ENCODE measurements around the gene LRRC3C. TPM values are rescaled to one million over a fixed set of nuclear protein-coding genes. Genes with fewer than 3 reads are reported as not detected.

The LRRC3C gene
- total RNA-seq, 1 donor from 2014 or later: not detected

DNA sequence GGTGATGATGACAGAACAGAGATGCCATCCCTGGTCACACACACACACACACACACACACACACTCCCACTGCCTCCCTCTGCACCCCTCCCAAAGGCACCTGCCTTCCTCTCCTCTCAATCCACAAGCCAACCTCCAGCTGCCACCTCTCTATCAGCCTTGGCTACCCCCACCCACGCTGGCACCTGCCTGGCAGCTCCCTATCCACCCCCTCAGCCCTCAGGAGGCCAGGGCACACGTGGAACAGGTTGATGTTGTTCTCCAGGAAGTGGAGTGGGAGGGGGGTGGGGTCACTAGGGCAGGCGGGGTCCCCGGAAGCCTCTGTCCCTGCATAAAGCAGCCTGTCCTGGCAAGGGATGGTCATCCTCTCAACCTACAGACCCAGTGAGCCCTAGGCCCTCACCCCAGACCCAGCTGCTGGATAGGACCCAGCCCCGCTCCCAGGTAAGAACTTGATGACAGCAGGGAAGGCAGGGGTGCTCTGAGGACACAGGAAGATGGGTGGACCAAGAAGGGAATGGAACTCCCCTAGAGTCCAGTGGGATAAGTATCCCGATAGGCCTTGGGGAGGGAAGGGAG lies 35.2 kb downstream of the LRRC3C start, which contains the start of gene GSDMA:
Gene GSDMA, plus strand, starts transcription at position 363 of the 579 bp plus-strand sequence. CDS start 2,684 bp downstream, outside the sequence.
- Mint-ChIP-seq H3K9me3 (ENCODE audit: unreplicated experiment) (peaks cover 10% of the 10 kb centered on the region), H3K4me1 (ENCODE audit: low read depth, unreplicated experiment) (peaks cover 2% of the 10 kb centered on the region), H3K27ac (ENCODE audit: unreplicated experiment) (no peak within 1 kb of the TSS), H3K27me3 (ENCODE audit: unreplicated experiment) (peaks cover 2% of the 10 kb centered on the region), H3K4me3 (ENCODE audit: unreplicated experiment) (no peak within 1 kb of the TSS), H3K36me3 (ENCODE audit: unreplicated experiment) (no peaks in the 10 kb centered on the region)
- DNase-seq: no peak
- TF ChIP-seq, protein P1, sequence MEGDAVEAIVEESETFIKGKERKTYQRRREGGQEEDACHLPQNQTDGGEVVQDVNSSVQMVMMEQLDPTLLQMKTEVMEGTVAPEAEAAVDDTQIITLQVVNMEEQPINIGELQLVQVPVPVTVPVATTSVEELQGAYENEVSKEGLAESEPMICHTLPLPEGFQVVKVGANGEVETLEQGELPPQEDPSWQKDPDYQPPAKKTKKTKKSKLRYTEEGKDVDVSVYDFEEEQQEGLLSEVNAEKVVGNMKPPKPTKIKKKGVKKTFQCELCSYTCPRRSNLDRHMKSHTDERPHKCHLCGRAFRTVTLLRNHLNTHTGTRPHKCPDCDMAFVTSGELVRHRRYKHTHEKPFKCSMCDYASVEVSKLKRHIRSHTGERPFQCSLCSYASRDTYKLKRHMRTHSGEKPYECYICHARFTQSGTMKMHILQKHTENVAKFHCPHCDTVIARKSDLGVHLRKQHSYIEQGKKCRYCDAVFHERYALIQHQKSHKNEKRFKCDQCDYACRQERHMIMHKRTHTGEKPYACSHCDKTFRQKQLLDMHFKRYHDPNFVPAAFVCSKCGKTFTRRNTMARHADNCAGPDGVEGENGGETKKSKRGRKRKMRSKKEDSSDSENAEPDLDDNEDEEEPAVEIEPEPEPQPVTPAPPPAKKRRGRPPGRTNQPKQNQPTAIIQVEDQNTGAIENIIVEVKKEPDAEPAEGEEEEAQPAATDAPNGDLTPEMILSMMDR (IDR thresholded peaks at IDR 0.05; ENCODE audit: partially characterized antibody, unreplicated experiment): no peak

DNA sequence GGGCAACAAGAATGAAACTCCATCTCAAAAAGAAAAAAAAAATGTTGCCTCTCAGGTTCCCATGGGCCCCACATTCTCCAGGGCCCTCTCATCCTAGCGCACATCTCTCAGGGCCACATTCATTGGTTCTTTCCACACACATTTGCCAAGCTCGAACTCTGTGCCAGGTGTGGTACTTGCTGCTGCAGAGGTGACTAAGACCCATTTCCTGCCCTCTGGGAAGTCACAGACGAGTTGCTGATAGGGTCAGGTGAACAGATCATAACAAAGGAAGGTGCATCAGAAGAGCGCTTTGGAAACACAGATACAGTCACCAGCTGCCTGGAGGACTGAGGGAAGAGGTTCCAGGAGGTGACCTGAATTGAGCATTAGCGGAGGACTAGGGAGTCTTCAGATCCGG lies 36.3 kb downstream of the LRRC3C start:
- Mint-ChIP-seq H3K27me3 (ENCODE audit: unreplicated experiment) (peaks cover 2% of the 10 kb centered on the region), H3K27ac (ENCODE audit: unreplicated experiment) (no peak overlapping the region), H3K4me1 (ENCODE audit: low read depth, unreplicated experiment) (peaks cover 2% of the 10 kb centered on the region), H3K4me3 (ENCODE audit: unreplicated experiment) (no peak overlapping the region), H3K9me3 (ENCODE audit: unreplicated experiment) (peaks cover 6% of the 10 kb centered on the region), H3K36me3 (ENCODE audit: unreplicated experiment) (no peaks in the 10 kb centered on the region)
- no peak for DNase-seq
- TF ChIP-seq, protein P1 (IDR thresholded peaks at IDR 0.05; ENCODE audit: partially characterized antibody, unreplicated experiment): no peak

DNA sequence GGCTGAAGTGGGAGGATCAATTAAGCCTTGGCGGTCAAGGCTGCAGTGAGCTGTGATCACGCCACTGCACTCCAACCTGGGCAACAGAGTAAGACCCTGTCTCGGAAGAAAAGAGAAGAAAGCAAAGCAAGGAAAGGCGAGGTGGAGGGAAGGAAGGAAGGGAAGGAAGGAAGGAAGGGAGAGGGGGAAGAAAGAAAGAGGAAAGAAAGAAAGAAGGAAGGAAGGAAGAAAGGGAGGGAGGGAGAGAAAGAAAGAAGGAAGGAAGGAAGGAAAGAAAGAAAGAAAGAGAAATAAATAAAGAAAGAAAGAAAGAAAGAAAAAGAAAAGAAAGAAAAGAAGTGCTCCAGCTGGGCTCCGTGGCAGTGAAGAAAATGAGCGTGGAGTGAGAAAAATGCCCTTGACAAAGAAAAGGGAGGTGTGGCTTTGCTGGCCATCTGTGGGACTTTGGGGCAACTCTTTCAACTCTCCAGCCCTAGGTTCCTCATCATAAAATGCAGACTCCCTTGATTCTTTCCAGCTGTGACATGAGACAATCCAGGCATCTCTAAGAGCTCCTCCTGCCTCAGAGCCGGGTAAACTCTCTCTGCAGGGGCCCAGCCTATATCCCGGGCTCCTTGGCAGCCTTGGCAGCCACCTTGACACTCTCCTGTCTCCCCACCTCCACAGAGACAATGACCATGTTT lies 37.6 kb downstream of the LRRC3C start:
- no peaks in the 10 kb centered on the region for H3K36me3 Mint-ChIP-seq (ENCODE audit: unreplicated experiment)
- peaks cover 3% of the 10 kb centered on the region for H3K9me3 Mint-ChIP-seq (ENCODE audit: unreplicated experiment)
- no peak overlapping the region for H3K27ac Mint-ChIP-seq (ENCODE audit: unreplicated experiment)
- DNase-seq: no peak
- peaks cover 10% of the 10 kb centered on the region for H3K27me3 Mint-ChIP-seq (ENCODE audit: unreplicated experiment)
- no peak overlapping the region for H3K4me3 Mint-ChIP-seq (ENCODE audit: unreplicated experiment)
- H3K4me1 Mint-ChIP-seq (ENCODE audit: low read depth, unreplicated experiment): peaks cover 2% of the 10 kb centered on the region
- TF ChIP-seq, protein P1 (IDR thresholded peaks at IDR 0.05; ENCODE audit: partially characterized antibody, unreplicated experiment): no peak

DNA sequence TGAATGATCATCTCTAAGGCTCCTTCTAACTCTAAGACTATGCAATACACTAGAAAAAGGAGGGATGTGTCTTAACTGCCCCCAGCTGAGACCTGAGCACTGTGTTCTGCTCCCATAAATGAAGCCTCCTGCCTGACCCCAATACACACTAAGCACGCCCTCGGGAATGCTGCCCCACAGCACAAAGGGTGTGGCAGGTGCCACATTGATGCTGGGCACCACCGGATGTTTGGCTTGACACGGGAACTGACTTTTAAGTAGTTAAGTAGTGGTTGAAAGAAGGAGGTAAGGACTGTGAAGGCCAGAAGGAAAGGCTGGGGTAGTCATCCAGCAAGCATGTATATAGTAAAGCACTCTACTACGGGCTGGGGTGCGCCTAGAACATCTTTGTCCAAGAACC lies 39.2 kb downstream of the LRRC3C start:
- Mint-ChIP-seq H3K4me1 (ENCODE audit: low read depth, unreplicated experiment) (no peaks in the 10 kb centered on the region), H3K36me3 (ENCODE audit: unreplicated experiment) (no peaks in the 10 kb centered on the region), H3K27ac (ENCODE audit: unreplicated experiment) (no peak overlapping the region), H3K9me3 (ENCODE audit: unreplicated experiment) (peaks cover 3% of the 10 kb centered on the region), H3K27me3 (ENCODE audit: unreplicated experiment) (peaks cover 13% of the 10 kb centered on the region), H3K4me3 (ENCODE audit: unreplicated experiment) (no peak overlapping the region)
- TF ChIP-seq, protein P1 (IDR thresholded peaks at IDR 0.05; ENCODE audit: partially characterized antibody, unreplicated experiment): no peak
- DNase-seq: no peak

DNA sequence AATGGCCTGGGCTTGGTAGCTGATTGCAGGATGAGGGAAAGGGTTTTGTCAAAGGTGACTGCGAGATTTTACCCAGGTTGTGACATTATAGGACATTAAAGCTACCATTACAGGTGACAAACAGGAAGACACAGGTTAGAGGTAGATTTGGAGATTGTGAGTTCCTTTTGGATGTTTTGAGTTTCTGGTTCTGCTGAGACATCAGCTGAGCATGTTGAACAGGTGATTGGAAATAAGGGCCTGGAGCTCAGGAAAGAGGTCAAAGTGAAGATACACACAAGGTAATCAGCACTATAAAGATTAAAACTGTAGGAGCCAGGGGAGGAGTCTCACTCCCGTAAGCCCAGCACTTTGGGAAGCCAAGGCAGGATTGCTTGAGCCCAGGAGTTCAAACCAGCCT lies 41.2 kb downstream of the LRRC3C start:
- Mint-ChIP-seq H3K27ac (ENCODE audit: unreplicated experiment) (no peak overlapping the region), H3K36me3 (ENCODE audit: unreplicated experiment) (no peaks in the 10 kb centered on the region), H3K4me1 (ENCODE audit: low read depth, unreplicated experiment) (no peaks in the 10 kb centered on the region), H3K4me3 (ENCODE audit: unreplicated experiment) (no peak overlapping the region), H3K27me3 (ENCODE audit: unreplicated experiment) (peaks cover 10% of the 10 kb centered on the region), H3K9me3 (ENCODE audit: unreplicated experiment) (peaks cover 3% of the 10 kb centered on the region)
- DNase-seq: no peak
- TF ChIP-seq, protein P1 (IDR thresholded peaks at IDR 0.05; ENCODE audit: partially characterized antibody, unreplicated experiment): no peak
